ENCODE data around the gene MBTPS1.

GRCh38 chr16:84138824-84139627 is 22.3 kb upstream of the MBTPS1 start:
- TF ChIP-seq ATF7 (IDR thresholded peaks at IDR 0.05; ENCODE audit: low read depth): peak; percentile 66; the same call in 1 of the 2 replicates
- no peak for TF ChIP-seq CHD1 (IDR thresholded peaks at IDR 0.05; ENCODE audit: low read depth, low read length)
- no peak for TF ChIP-seq JUND (IDR thresholded peaks at IDR 0.05; ENCODE audit: low read depth, low read length)
- TF ChIP-seq EZH2 (IDR thresholded peaks at IDR 0.05; ENCODE audit: borderline replicate concordance, control insufficient read depth, low read depth, low read length): no peak

All from GM12878 (cell line).